NCI-H345 treated with DMSO at 0.1 percent for 48 hours (cell line): ENCODE measurements around the gene METTL2B.
"Not testable (repeated sequence)": the region's sequence is repeated elsewhere in the genome, so short reads cannot be mapped to it uniquely, and the experiment has no call there.

Experiments used
- DNase-seq: peaks from one replicate; lab custom pipeline; 2025; ENCODE audit not compliant: unreplicated experiment; lab: John Stamatoyannopoulos, UW

METTL2B gene

GRCh38 chr7:128454808-128455542 is 21.6 kb upstream of the METTL2B start:
- no peak for DNase-seq

GRCh38 chr7:128455543-128456254 is 20.8 kb upstream of the METTL2B start, which contains the start of gene HILPDA:
Gene HILPDA (plus strand): TSS chr7:128455878. CDS start chr7:128457269, 1,391 bp downstream.
- peak; percentile 80 for DNase-seq

GRCh38 chr7:128456255-128456725 is 20.3 kb upstream of the METTL2B start:
- DNase-seq, result no peak

- DNase-seq, result not testable (repeated sequence)
These were observed 19.2 kb upstream of the METTL2B start for GRCh38 chr7:128457385-128457784.

DNA sequence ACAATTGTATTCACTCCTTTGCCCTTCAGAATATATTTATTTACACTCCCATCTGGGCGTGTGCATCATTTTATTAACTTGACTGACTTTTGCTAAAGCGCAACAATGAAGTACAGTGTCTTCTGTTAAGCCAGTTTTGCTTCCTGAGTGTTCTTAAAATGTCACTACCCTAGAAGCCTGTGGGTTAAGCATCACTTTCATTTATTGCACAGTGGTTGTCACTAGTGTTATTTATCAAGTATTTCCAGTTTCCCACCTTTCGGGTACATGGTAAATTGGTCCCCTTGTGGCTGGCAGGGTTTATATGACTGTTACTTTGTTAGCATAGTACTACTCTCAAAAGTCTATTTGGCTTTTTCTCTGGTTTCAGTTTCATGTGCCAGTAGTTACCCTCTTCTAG is 17.6 kb upstream of the METTL2B start:
- no peak for DNase-seq

DNA sequence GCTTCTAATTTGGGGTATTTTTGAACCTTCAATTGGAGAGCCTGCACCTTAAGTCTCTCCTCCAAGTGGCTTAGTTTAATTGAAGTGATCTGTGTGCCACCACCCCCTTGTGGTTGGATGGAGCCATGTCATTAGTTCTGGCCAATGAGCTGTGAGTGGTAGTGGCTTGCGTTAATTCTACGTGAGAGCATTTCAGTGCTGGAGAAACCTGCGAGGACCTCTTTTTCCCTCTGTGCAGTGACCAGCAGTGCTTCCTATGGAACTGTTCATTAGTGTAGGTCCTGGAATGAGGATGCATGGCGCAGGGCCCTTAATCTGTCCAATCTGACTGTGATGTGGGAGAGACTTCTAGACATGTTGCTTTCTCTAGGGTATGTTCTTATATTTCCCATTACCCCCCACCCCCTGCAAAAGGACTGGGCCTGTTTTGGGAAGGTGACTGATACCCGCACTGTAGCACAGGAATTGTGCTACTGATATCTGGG is 17.1 kb upstream of the METTL2B start:
- DNase-seq, result no peak

GRCh38 chr7:128462460-128462859 is 14.1 kb upstream of the METTL2B start:
- no peak for DNase-seq

- not testable (repeated sequence) for DNase-seq
These were observed 13.2 kb upstream of the METTL2B start for GRCh38 chr7:128463345-128463744.

DNA sequence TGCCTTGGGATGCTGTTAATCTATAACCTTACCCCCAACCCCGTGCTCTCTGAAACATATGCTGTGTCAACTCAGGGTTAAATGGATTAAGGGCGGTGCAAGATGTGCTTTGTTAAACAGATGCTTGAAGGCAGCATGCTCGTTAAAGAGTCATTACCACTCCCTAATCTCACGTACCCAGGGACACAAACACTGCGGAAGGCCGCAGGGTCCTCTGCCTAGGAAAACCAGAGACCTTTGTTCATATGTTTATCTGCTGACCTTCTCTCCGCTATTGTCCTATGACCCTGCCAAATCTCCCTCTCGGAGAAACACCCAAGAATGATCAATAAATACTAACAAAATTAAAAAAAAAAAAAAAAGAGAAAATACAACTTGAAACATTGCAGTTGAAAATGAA is 12.6 kb upstream of the METTL2B start:
- DNase-seq, result not testable (repeated sequence)

- not testable (repeated sequence) for DNase-seq
These were observed 9.7 kb upstream of the METTL2B start for GRCh38 chr7:128466871-128467270.

DNA sequence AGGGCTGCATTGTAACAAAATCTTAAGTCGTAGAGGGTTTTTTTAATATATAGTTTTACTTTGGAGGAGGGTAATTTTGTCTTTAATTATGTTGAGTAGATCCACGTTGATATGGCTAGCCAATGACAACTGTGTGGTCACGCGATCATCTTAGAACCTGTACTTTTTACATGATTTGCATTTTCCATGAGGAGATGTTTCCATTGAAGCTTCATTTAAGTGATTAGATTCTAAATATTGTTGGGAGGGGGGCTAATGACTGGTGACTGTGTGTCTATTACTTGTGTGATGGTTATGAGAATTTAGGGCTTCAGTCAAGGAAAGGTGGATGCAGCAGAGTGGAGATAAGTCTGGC is 765 bp downstream of the METTL2B start:
- not testable (repeated sequence) for DNase-seq

DNA sequence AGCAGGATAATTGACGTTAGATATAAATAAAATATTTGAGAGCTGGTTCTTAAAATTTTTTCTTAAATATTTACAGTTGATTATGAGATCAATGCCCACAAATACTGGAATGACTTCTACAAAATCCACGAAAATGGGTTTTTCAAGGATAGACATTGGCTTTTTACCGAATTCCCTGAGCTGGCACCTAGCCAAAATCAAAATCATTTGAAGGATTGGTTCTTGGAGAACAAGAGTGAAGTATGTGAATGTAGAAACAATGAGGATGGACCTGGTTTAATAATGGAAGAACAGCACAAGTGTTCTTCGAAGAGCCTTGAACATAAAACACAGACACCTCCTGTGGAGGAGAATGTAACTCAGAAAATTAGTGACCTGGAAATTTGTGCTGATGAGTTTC is 2.5 kb downstream of the METTL2B start:
- not testable (repeated sequence) for DNase-seq

GRCh38 chr7:128488134-128488533 is 11.6 kb downstream of the METTL2B start:
- DNase-seq, result not testable (repeated sequence)

DNA sequence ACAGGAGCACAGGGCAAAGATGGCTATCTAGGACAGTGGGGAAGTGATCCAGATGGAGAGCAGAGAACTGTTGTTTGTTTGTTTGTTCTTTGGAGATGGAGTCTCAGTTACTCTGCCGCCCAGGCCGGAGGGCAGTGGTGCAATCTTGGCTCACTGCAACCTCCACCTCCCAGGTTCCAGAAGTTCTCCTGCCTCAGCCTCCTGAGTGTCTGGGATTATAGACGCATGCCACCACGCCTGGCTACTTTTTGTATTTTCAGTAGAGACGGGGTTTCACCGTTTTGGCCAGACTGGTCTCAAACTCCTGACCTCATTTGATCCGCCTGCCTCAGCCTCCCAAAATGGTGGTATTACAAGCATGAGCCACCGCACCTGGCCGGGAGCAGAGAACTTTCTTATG is 20.9 kb downstream of the METTL2B start:
- DNase-seq, result no peak

GRCh38 chr7:128505416-128505815 is 28.9 kb downstream of the METTL2B start:
- DNase-seq, result not testable (repeated sequence)

DNA sequence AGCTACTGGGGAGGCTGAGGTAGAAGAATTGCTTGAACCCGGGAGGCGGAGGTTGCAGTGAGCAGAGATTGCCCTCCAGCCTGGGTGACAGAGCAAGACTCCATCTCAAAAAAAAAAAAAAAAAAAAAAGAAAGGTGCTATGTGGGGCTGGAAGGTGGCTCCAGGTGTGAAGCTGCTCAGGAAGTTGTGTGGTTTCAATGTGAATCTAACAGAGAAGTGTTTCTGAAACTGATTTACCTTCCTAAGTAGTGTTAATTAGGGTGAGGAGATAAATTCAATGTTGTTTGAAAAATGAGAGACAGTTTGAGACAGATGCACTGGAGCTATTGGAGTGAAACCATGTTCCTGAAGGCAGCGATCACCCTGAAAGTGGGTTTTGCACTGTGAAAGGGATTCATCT is 30.3 kb downstream of the METTL2B start:
- not testable (repeated sequence) for DNase-seq

- not testable (repeated sequence) for DNase-seq
These were observed 30.9 kb downstream of the METTL2B start for GRCh38 chr7:128507321-128507993.

- DNase-seq, result not testable (repeated sequence)
These were observed 35.1 kb downstream of the METTL2B start for GRCh38 chr7:128511692-128512091.

DNA sequence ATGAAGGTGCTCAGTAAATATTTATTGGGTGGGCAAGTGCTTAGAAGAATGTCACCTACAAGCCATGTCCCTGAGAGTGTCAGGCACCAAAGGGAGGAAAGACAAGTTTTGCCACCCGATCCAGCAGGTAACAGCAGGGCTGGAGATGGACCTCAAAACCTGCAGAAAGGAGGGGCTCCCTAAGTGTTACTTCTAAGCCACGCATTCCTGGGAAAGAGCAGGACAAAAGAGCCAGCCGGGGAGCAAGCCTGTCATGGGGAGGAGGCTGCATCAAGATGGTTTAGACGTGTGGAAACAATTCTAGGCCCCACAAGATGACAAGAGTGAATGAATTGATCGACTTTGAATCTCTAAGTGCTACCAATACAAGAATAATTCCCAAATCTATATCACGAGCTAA is 38.7 kb downstream of the METTL2B start:
- DNase-seq, result not testable (repeated sequence)

DNA sequence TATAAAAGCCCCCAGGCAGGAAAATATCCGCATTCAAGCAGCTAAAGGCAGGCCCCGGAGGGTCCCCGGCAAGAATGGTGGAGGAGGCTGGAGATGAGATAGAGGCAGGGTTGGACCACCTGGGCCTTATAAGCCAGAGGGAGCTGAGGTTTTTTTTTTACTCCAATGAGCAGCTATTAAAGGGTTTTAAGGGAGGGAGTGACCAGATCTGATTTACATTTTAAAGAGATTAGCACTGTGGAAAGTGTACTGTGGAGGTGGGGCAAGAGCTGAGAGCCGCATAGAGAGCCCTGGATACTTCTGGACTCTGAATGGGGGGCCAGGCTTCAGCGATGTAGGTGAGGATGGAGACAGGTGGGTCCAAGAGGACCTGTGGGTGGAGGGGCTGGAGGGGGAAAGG is 40.5 kb downstream of the METTL2B start:
- not testable (repeated sequence) for DNase-seq

DNA sequence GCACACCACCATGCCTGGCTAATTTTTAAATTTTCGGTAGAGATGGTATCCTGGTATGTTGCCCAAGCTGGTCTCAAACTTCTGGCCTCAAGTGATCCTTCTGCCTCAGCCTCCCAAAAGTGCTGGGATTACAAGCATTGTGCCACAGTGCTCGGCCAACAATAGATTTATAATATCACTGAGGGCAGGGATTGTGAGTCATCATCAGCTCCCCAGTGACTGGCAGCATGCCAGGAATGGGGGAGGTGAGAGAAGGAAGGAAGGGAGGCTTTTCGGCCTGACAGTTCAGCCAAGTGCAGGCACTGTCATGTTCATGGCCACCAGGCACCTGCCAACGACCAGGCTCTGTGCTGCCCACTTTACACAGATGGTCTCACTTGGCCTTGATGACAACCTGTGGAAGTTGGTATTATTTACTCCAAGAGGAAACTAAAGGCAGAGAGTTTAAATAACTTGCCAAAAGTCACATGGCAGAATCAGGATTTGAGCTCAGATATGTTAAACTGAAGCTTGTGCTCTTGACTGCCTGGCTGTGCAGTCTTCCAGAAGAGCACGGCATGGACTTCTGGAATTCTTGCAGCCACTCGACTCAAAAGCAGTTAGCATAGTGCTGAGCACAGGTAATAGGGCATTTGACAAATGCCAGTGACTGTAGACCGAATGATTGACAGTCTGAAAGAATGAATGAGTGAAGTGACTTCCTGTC is 46.8 kb downstream of the METTL2B start:
- DNase-seq, result not testable (repeated sequence)
